Measurements from ENCODE around the gene PRAMEF27.
"Not testable (repeated sequence)": the region's sequence is repeated elsewhere in the genome, so short reads cannot be mapped to it uniquely, and the experiment has no call there.

The PRAMEF27 gene

GRCh38 chr1:13056475-13056874, at the start of gene PRAMEF27:
Gene PRAMEF27 (minus strand): TSS chr1:13056575. CDS start chr1:13053659, 2,916 bp downstream.
- not testable (repeated sequence) for DNase-seq

GRCh38 chr1:13070474-13070873, 14.1 kb upstream of the PRAMEF27 start, which contains the start of gene PRAMEF25:
Gene PRAMEF25 (plus strand): TSS chr1:13070774. CDS start chr1:13073694, 2,920 bp downstream.
- DNase-seq = not testable (repeated sequence)

- not testable (repeated sequence) for DNase-seq
Observed at GRCh38 chr1:13019846-13020245, 36.5 kb downstream of the PRAMEF27 start.

GRCh38 chr1:13011932-13012331, 44.4 kb downstream of the PRAMEF27 start:
- DNase-seq = not testable (repeated sequence)

- DNase-seq = not testable (repeated sequence)
Observed at GRCh38 chr1:13009348-13009747, 47.0 kb downstream of the PRAMEF27 start.

GRCh38 chr1:13005732-13006131, 50.6 kb downstream of the PRAMEF27 start:
- not testable (repeated sequence) for DNase-seq
